Measurements from ENCODE around the gene SLC25A18. TPM values are rescaled to one million over a fixed set of nuclear protein-coding genes. Genes with fewer than 3 reads are reported as not detected.

SLC25A18 gene
- total and polyA plus RNA-seq, 2 of the 8 experiments (the other 6 are each of a cell fraction or from before 2014, with no cell fraction given): 2.8 to 2.9 TPM

DNA sequence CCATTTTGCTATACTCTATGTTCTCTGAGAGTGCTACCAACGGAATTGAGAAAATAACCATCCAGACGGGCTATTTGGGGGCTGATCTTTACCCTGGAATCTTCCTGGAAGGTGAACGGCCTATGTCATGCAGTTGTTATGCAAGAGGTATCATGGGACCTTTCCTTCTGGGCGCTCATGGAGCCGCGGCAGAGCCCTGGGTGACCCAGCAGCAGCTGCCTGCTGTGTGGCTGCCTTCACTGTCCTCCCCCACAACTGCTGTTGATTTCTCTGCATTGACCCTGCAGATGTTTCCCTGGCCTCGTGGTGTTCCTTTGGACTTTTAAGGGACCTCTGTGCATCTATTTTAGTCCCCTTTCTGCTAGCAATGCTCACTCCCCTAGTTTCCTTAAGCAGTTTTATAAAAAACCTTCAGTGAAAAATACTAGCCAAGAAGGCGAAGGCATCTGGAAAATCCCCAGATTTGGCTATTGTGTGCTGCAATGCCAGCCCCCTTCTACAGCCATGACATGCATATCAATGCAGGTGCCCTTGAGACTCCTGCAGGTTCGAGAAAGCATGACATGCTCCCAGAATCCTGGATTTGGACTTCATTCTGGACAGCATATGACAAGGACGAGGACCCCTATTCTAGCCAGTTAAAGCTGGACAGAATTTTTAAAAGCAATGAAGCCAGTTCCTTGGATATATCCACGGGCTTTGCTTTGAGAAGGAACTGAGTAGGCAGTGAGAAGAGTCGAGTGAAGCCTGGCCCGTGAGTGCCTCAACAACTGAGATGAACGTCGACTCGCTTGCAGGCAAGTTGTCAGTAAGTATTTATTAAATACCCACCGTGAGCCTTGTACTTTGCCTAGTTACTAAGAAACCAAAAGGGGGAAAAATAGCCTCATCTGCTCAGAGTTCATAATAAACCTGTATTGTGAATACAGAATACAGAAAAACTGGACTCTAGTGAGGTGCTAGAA, at the start of gene SLC25A18 (continued):
- TF ChIP-seq, protein P1, sequence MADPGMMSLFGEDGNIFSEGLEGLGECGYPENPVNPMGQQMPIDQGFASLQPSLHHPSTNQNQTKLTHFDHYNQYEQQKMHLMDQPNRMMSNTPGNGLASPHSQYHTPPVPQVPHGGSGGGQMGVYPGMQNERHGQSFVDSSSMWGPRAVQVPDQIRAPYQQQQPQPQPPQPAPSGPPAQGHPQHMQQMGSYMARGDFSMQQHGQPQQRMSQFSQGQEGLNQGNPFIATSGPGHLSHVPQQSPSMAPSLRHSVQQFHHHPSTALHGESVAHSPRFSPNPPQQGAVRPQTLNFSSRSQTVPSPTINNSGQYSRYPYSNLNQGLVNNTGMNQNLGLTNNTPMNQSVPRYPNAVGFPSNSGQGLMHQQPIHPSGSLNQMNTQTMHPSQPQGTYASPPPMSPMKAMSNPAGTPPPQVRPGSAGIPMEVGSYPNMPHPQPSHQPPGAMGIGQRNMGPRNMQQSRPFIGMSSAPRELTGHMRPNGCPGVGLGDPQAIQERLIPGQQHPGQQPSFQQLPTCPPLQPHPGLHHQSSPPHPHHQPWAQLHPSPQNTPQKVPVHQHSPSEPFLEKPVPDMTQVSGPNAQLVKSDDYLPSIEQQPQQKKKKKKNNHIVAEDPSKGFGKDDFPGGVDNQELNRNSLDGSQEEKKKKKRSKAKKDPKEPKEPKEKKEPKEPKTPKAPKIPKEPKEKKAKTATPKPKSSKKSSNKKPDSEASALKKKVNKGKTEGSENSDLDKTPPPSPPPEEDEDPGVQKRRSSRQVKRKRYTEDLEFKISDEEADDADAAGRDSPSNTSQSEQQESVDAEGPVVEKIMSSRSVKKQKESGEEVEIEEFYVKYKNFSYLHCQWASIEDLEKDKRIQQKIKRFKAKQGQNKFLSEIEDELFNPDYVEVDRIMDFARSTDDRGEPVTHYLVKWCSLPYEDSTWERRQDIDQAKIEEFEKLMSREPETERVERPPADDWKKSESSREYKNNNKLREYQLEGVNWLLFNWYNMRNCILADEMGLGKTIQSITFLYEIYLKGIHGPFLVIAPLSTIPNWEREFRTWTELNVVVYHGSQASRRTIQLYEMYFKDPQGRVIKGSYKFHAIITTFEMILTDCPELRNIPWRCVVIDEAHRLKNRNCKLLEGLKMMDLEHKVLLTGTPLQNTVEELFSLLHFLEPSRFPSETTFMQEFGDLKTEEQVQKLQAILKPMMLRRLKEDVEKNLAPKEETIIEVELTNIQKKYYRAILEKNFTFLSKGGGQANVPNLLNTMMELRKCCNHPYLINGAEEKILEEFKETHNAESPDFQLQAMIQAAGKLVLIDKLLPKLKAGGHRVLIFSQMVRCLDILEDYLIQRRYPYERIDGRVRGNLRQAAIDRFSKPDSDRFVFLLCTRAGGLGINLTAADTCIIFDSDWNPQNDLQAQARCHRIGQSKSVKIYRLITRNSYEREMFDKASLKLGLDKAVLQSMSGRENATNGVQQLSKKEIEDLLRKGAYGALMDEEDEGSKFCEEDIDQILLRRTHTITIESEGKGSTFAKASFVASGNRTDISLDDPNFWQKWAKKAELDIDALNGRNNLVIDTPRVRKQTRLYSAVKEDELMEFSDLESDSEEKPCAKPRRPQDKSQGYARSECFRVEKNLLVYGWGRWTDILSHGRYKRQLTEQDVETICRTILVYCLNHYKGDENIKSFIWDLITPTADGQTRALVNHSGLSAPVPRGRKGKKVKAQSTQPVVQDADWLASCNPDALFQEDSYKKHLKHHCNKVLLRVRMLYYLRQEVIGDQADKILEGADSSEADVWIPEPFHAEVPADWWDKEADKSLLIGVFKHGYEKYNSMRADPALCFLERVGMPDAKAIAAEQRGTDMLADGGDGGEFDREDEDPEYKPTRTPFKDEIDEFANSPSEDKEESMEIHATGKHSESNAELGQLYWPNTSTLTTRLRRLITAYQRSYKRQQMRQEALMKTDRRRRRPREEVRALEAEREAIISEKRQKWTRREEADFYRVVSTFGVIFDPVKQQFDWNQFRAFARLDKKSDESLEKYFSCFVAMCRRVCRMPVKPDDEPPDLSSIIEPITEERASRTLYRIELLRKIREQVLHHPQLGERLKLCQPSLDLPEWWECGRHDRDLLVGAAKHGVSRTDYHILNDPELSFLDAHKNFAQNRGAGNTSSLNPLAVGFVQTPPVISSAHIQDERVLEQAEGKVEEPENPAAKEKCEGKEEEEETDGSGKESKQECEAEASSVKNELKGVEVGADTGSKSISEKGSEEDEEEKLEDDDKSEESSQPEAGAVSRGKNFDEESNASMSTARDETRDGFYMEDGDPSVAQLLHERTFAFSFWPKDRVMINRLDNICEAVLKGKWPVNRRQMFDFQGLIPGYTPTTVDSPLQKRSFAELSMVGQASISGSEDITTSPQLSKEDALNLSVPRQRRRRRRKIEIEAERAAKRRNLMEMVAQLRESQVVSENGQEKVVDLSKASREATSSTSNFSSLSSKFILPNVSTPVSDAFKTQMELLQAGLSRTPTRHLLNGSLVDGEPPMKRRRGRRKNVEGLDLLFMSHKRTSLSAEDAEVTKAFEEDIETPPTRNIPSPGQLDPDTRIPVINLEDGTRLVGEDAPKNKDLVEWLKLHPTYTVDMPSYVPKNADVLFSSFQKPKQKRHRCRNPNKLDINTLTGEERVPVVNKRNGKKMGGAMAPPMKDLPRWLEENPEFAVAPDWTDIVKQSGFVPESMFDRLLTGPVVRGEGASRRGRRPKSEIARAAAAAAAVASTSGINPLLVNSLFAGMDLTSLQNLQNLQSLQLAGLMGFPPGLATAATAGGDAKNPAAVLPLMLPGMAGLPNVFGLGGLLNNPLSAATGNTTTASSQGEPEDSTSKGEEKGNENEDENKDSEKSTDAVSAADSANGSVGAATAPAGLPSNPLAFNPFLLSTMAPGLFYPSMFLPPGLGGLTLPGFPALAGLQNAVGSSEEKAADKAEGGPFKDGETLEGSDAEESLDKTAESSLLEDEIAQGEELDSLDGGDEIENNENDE (IDR thresholded peaks at IDR 0.05; ENCODE audit: insufficient replicate concordance, low read length): no peak
